ENCODE data around the gene DBF4B.
A peak's percentile ranks its signal among the peaks of the same experiment; 100 is the strongest.
"Not testable (repeated sequence)": the region's sequence is repeated elsewhere in the genome, so short reads cannot be mapped to it uniquely, and the experiment has no call there.

The DBF4B gene

GRCh38 chr17:44708401-44709263, at the start of gene DBF4B:
Gene DBF4B, plus strand, starts transcription at chr17:44708665. Its CDS starts 156 bp downstream, at chr17:44708821.
- peak; percentile 95 for DNase-seq (ENCODE audit: low spot score)

GRCh38 chr17:44661835-44662234, 46.6 kb upstream of the DBF4B start:
- no peak for DNase-seq (ENCODE audit: low spot score)

- DNase-seq (ENCODE audit: low spot score) = no peak
Observed at GRCh38 chr17:44663095-44663494, 45.4 kb upstream of the DBF4B start.

- DNase-seq (ENCODE audit: low spot score) = no peak
Observed at GRCh38 chr17:44664867-44665266, 43.6 kb upstream of the DBF4B start.

GRCh38 chr17:44666006-44666405, 42.5 kb upstream of the DBF4B start:
- DNase-seq (ENCODE audit: low spot score) = no peak

- peak; percentile 57 for DNase-seq (ENCODE audit: low spot score)
Observed at GRCh38 chr17:44672479-44673093, 35.9 kb upstream of the DBF4B start.

- DNase-seq (ENCODE audit: low spot score) = no peak
Observed at GRCh38 chr17:44673893-44674292, 34.6 kb upstream of the DBF4B start.

- peak; percentile 49 for DNase-seq (ENCODE audit: low spot score)
Observed at GRCh38 chr17:44677136-44677535, 31.3 kb upstream of the DBF4B start.

- not testable (repeated sequence) for DNase-seq (ENCODE audit: low spot score)
Observed at GRCh38 chr17:44683303-44683702, 25.2 kb upstream of the DBF4B start.

GRCh38 chr17:44687756-44688155, 20.7 kb upstream of the DBF4B start:
- no peak for DNase-seq (ENCODE audit: low spot score)

GRCh38 chr17:44688200-44688599, 20.3 kb upstream of the DBF4B start:
- DNase-seq (ENCODE audit: low spot score) = no peak

- DNase-seq (ENCODE audit: low spot score) = peak; percentile 19
Observed at GRCh38 chr17:44688675-44689476, 19.6 kb upstream of the DBF4B start.

- peak; percentile 97 for DNase-seq (ENCODE audit: low spot score)
Observed at GRCh38 chr17:44689477-44690217, 18.8 kb upstream of the DBF4B start, which contains the start of gene CCDC43. Gene CCDC43, minus strand, starts transcription at chr17:44689776. Its CDS starts 23 bp downstream, at chr17:44689753.

- DNase-seq (ENCODE audit: low spot score) = not testable (repeated sequence)
Observed at GRCh38 chr17:44690746-44691306, 17.6 kb upstream of the DBF4B start.

GRCh38 chr17:44693609-44694008, 14.9 kb upstream of the DBF4B start:
- DNase-seq (ENCODE audit: low spot score) = no peak

GRCh38 chr17:44700288-44700687, 8.2 kb upstream of the DBF4B start:
- not testable (repeated sequence) for DNase-seq (ENCODE audit: low spot score)

GRCh38 chr17:44707755-44708400, 587 bp upstream of the DBF4B start:
- no peak for DNase-seq (ENCODE audit: low spot score)

GRCh38 chr17:44719444-44719843, 11.0 kb downstream of the DBF4B start:
- DNase-seq (ENCODE audit: low spot score) = no peak

- DNase-seq (ENCODE audit: low spot score) = no peak
Observed at GRCh38 chr17:44722254-44722653, 13.8 kb downstream of the DBF4B start.

- not testable (repeated sequence) for DNase-seq (ENCODE audit: low spot score)
Observed at GRCh38 chr17:44726121-44726520, 17.7 kb downstream of the DBF4B start.

- no peak for DNase-seq (ENCODE audit: low spot score)
Observed at GRCh38 chr17:44733753-44734152, 25.3 kb downstream of the DBF4B start.
